NK-92 (cell line): ENCODE measurements around the gene SLC16A6.
"Not testable (repeated sequence)": the region's sequence is repeated elsewhere in the genome, so short reads cannot be mapped to it uniquely, and the experiment has no call there.

Experiments used
- DNase-seq: peaks from one replicate; lab custom pipeline; 2025; ENCODE audit not compliant: unreplicated experiment; lab: John Stamatoyannopoulos, UW

SLC16A6 gene

DNA sequence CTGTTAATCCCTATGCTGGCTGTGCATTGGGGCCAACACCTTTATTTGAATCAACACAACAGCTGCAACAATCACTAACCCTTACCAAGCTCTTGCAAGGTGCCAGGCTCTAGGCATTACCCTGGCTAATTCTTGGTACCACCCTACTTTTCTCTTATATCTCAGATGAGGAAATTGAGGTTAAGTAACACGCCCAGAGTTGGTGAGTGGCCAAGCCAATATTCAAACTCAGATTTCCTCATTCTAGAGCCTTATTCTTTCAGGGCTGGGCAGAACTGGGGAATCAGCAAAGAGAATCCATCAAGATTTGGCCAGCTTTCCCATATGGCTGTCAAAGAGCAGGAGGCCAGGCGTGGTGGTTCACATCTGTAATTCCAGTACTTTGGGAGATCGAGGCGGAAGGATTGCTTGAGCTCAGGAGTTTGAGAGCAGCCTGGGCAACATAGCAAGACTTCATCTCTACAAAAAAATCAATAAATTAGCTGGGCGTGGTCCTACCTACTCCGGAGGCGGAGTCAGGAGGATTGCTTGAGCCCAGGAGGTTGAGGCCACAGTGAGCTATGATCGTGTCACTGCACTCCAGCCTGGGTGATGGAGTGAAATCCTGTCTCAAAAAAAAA, 24.1 kb upstream of the SLC16A6 start:
- no peak for DNase-seq

DNA sequence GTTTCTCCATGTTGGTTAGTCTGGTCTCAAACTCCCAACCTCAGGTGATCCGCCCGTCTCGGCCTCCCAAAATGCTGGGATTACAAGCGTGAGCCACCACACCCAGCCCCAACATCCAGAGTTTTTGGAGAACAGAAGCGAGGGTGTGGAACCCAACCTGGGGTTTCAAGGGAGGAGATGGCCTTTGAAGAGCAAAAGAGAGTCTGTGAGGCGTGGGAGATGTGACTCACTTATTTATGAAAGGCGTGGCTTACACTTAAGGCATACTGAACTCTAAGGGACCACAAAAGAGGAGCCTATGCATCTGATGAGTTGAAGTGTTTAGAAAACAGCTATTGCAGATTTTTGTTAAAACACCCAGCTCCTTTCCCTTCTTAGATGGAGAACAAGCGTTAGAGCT, 19.2 kb upstream of the SLC16A6 start:
- DNase-seq: no peak

DNA sequence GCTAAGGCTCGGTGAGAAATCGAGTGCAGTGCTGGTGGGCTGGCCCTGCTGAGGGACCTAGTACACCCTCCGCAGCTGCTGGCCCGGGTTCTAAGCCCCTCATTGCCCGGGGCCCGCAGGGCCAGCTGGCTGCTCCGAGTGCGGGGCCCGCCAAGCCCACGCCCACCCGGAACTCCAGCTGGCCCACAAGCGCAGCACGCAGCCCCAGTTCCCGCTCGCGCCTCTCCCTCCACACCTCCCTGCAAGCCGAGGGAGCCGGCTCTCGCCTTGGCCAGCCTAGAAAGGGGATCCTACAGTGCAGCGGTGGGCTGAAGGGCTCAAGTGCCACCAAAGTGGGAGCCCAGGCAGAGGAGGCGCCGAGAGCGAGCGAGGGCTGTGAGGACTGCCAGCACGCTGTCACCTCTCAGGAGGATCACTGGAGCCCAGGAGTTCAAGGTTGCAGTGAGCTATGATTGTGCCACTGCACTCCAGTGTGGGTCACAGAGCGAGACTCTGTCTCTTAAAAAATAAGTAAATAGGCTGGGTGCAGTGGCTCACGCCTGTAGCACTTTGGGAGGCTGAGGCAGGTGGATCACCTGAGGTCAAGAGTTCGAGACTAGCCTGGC, 18.2 kb upstream of the SLC16A6 start:
- not testable (repeated sequence) for DNase-seq

DNA sequence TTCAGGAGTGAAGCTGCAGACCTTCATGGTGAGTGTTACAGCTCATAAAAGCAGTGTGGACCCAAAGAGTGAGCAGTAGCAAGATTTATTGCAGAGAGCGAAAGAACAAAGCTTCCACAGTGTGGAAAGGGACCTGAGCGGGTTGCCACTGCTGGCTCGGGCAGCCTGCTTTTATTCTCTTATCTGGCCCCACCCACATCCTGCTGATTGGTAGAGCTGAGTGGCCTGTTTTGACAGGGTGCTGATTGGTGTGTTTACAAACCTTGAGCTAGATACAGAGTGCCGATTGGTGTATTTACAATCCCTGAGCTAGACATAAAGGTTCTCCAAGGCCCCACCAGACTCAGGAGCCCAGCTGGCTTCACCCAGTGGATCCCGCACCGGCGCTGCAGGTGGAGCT, 17.6 kb upstream of the SLC16A6 start:
- DNase-seq: not testable (repeated sequence)

DNA sequence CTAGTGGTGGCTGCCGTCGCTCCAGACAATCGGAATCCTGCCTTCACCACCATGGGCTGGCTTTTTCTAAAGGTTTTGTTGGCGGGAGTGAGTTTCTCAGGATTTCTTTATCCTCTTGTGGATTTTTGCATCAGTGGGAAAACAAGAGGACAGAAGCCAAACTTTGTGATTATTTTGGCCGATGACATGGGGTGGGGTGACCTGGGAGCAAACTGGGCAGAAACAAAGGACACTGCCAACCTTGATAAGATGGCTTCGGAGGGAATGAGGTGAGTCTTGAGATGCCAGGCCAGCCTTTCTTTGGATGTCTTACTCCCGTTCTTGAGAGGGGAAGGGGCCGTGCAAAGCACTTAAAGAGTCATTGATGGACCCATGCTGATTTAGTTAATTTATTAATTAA, 16.5 kb upstream of the SLC16A6 start:
- no peak for DNase-seq

DNA sequence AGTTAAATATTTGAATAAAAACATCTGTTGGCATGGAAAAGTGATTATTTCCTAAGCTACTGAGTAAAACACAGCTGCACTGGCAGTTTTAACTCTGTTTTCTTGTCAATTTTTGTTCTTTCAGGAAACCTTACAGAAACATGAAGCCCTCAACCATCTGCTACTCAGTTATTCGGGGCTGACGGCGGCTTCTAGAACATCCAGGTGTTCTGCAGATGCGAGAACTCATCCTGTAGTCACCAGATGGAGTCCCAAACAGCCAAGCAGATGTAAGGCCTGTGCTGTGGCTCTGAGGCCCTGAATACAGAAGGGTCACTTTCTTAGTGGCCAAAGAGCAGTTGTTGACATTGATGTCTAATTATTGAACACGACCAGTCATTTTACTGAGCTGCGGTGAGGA, 15.9 kb upstream of the SLC16A6 start:
- no peak for DNase-seq

DNA sequence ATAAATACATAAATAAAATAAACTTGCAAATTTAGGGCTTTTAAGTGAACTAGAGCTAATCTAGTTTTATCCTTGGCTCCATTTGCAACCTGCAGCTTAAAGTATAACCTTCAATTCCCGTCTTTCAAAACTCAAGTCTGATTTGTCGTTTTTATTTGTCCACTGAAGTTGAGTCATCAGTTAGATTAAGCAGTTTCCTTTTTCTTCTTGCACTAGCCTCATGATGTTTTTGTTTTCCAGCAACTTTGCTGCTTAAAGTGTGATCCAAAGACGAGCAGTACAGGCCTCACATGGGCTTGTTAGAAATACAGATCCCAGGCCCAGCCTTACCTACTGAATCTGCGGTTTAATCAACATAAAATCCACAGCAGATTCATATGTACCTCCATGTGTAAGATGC, 14.2 kb upstream of the SLC16A6 start:
- no peak for DNase-seq

DNA sequence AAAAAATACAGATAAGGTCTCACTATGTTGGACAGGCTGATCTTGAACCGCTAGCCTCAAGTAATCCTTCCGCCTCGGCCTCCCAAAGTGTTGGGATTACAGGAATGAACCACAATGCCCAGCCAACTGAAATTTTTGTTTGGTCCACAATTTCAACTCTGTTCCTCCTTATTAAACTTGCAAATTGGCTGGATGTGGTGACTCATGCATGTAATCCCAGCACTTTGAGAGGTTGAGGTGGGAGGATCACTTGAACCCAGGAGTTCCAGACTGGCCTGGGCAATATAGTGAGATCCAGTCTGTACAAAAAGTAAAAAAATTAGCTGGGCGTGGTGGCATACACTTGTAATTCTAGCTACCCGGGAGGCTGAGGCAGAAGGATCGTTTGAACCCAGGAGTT, 13.8 kb upstream of the SLC16A6 start:
- no peak for DNase-seq

DNA sequence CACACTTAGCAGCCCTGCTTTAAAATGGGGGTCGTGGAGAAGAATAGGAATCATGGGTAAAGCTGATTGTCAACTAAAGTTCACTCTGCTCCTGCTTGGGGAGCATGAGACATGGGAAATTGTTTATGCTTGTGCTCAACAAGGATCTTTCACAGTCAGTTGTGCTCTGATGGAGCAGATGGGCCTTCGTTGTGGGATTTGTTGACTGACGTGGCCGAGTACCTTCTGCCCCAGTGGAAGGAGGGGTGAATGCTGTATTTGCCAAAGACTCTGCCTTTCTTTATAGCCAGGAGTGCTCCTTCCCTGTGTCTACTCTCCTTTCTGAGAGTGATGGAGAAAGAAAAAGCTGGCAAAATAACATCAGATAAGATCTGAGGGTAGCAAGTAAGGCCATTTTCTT, 11.7 kb upstream of the SLC16A6 start:
- no peak for DNase-seq

DNA sequence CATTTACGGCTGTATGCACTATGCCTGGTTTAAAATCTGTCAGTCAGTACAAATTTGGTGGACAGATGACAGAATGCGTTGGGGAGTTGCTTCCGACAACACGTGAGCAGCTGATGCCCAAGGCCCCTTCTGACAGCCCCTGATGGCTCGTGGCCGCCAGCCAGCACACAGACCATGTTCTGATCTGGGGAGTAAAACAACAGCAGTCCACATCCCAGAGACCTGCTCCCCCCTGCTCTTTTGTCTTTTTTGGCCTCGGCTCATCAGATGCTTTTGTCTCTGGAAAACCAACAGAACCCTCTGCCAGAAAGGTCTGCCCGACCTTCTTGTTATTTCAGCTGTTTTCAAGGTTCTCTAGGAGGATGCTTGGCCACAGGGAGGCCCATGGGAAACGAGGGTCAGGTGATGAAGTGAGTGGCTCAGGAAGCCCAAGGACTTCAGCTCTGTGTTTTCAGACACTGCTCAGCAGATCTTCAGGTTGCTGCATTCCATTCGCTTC, 11.2 kb upstream of the SLC16A6 start:
- DNase-seq: no peak

DNA sequence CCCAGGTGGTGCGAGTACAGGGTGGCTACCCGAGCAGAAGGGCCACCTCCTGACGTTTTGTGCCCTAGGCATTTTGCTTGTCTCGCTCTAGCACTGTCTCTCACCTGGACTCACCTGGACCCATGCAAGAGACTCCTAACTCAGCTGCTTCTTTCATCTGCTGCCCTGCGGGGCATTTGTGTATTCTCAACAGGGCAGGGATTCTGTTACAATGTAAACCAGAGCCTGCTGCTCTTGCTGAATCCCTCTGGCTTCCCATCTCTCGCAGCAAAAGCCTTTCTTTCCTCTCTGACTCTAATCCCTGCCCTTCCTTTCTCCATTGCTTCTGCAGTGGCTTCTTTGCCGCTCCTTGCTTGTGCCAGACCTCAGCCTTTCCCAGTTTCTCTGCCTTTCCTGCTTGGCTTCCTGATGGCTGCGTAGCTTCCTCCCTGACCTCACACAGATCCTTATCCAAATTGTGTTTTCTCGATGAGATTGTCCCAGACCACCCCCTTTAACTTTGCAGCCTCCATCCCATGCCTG, 10.6 kb upstream of the SLC16A6 start:
- no peak for DNase-seq

DNA sequence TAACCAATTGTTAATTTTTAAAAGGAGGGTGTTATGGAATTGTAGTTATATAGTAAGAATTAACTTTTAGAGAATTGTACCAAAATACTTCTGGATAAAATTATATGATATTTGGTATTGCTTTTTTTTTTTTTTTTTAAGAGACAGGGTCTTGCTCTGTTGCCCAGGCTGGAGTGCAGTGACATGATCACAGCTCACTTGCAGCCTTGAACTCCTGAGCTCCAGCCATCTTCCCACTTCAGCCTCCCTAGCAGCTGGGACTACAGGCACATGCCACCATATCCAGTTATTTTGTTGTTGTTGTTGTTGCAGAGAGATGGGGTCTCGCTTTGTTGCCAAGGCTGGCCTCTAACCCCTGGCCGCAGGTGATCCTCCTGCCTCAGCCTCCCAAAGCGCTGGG, 8.9 kb upstream of the SLC16A6 start:
- DNase-seq: no peak

DNA sequence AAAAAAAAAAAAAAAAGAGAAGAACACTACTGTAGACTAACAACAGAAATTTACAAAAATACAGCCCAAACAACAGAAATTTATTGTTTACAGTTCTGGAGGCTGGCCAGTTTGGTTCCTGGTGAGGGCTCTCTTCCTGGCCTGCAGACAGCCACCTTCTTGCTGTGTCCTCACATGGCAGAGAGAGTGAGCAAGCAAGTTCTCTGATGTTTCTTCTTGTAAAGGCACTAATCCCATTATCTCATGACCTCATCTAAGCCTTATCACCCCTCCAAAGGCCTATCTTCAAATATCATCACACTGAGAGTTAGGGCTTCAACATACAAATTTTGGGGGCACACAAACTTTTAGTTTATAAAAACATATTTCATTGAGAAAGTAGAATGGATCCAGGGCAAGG, 7.7 kb upstream of the SLC16A6 start:
- no peak for DNase-seq

DNA sequence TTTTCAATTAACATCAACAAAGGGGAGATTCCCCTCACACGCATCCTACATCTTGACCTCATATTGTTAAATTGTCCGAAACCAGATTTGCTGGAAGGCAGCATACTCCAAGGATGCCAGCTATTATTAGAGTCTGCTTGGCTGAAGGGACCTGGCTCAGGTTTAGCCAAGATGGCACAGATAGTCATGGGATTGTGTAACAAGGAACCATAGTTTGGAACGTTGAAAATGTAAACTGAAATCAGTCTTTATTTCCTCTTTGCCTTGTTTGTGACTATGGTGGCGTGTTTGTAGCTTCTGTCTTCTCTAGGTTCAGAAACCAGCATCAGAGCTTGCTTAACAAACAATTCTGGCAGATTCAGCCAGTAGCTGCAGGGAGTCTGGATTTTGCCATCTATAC, 6.3 kb upstream of the SLC16A6 start:
- no peak for DNase-seq

DNA sequence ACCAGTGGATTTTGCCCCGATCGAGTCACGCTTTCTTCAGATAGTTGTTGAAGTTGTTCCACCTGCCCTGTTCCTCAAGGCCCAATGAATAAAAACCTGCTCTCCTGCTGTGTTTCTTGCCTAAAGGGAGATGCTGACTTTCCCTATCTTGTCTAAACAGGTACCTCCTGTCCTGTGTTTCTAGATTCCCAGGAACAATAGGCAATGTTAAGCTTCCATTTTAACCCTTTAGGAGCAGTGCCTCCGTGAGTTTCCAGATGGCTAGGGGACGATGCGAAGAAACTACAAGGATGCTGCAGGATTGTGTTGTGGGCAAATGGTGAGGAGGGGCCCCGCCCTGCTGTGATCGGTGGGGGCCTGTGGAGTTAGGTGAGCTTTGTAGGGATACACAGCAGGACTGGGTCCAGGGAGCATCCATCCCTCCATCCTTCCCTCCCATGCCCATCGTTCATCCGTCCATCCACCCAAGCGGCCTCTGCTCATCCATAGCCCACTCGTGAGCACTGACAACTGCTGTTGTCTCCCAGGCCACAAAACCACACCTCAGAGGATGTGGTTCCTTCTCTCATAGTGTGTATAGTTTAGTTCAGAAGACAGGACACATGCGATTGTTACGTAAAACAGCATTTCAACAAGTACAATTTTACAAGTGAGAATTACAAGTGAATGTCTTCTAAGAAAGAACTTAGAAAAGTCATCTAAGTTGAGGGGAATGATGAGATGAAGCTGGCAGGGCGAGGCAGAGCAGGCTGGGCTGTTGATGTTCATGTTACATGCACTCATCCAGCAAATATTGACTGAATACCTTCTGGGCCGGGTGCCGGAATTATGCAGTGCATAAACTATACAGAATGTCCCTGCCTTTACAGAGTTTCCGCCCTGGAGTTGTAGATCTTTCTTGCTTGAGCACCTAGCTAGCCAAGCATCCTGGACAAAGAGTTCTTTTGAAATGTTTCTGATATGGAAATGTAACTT, 5.6 kb upstream of the SLC16A6 start:
- no peak for DNase-seq

DNA sequence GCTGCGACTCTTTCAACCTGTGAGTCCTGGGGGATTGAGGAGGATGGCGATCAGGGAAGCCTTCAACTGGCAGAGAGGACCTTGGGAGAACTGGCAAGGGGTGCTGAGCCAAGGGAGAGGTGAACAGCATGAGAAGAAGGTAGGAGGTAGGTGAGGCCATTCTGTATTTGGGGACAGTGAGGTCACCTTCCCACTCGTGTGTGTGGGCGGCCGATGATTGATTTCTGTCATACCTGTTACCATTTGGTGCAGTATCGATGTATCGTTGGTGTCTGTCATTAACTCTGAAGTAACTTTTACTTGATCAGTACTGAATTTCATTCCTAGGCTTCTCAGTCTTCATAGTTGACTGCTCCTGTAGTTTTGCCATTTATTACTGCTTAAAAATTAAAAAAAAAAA, 4.2 kb upstream of the SLC16A6 start:
- no peak for DNase-seq

DNA sequence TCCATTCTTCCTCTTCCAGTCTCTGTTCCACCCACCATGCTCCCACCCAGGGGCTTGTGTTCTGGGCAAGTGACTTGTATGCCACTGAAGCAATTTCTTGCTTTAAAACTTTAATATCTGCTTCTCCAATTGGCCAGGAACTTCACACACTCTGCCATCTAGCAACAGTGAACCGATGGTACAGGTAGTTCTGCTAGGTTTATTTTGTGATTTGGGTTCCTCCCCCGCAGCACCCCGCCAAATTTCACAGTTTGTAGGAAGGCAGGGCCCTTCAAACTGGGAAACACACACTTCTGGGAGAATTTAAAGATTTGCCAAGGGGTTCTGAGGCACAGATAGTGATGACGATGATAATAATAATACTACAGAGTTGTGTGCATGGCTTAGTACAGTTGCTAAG, 3.7 kb upstream of the SLC16A6 start:
- no peak for DNase-seq

DNA sequence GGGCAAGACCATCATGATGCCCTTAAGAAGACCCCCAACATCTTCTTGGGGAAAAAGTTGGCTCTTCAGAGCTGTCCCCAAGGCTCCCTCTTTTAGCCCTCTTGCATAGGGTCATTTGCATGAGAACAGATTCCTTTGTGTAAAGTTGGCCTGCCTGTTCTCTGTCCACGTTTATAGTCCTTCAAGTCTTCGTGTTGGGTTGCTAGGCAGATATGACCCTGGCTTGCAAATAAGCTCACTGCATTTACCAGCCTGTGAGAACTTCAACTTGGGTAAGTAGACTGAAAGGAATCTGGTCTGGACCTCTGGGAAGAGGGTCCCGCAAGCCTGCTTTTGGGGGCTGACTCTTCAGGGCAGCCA, 3.2 kb upstream of the SLC16A6 start:
- no peak for DNase-seq

DNA sequence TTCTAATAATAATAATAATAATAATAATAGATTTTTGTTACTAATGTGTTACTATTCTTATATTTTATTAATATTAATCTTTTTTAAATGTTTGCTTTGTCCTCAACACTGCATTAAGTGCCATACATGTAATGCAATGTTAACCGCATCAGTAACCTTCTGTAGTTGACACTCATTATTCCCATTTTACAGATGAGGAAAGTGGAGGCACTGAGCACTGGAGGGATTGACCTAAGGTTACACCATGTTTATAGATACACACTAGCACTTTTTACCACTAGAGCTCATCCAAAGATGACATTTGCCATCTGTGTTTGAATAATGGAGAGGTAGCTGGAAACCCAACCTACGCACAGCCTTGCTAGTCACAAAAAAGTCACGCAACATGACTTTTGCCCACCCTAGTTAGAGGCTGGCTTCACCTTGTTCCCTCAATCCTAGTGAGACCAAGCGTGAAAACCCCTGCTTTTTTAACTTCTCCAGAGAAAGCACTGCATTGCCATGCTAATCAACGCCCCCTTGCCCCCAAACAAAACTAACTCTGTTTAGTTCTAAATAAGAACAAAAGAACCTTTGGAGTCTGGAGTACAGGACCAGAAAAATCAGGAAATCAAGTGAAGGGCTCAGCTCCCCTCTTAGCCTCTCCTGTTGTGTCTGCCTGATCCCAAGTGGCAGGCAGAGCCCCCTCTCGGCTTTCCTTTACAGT, 2.7 kb upstream of the SLC16A6 start:
- DNase-seq: no peak

DNA sequence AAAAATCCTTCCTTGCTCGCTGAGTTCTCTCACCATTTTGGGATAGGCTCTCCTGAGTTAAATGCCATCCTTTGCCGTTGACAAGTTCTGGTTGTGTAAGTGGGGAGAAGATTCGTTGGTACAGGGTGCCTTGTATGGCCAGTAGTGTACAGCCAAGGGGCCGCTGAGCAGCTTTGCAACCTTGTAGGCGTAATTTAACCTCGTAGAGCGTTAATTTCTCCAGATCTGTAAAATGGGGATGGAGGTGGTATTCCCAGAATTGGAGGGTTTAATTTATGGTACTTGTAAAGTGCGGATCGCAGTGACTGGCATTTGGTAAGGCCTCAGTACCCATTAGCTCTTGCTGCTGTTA, 1.7 kb upstream of the SLC16A6 start:
- no peak for DNase-seq
